ENCODE results near the gene LYRM4. TPM values are rescaled to one million over a fixed set of nuclear protein-coding genes. Genes with fewer than 3 reads are reported as not detected.

LYRM4 gene
- polyA plus RNA-seq, 1 donor (not counting 4 experiments of a cell fraction or from before 2014, with no cell fraction given), result 41.1 TPM

DNA sequence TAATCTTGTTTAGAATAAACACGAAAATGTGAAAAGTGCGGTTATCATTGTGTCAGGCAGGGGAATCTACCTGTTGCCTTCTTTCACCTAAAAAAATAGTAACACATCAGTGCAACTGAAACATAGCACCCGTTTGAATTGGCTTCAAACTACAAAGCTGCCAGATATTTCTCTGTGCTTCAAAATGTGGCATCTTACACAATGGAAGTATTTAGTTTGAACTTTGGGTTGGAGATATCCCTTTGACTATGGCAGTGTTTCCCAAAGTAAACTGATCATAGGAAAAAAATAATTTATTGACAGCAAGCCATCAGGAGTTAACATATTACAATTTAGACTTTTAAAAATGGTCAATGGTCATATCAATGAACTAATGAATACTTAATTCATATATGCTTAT is 172.0 kb downstream of the LYRM4 start:
- Histone ChIP-seq H3K4me1 (ENCODE audit: control insufficient read depth, extremely low read depth, insufficient read depth, low read length) (no peaks in the 10 kb centered on the region), H3K9me1 (ENCODE audit: control insufficient read depth, extremely low read depth, insufficient read depth, low read length) (no peaks in the 10 kb centered on the region), H3K36me3 (ENCODE audit: control insufficient read depth in 2 of 2, extremely low read depth in 1 of 2, insufficient read depth in 2 of 2, low read length in 2 of 2) (no peaks in the 10 kb centered on the region), H3K27ac (ENCODE audit: control insufficient read depth, insufficient read depth, low read length) (no peak overlapping the region), H3K9me3 (ENCODE audit: control insufficient read depth, low read depth, low read length) (no peaks in the 10 kb centered on the region), H3K4me3 (ENCODE audit: control insufficient read depth in 2 of 3, extremely low read depth in 1 of 3, insufficient read depth in 2 of 3, low read depth in 1 of 3, low read length in 3 of 3) (no peak overlapping the region), H3K27me3 (ENCODE audit: control insufficient read depth, extremely low read depth, insufficient read depth, low read length) (peaks cover 21% of the 10 kb centered on the region), H3K79me2 (ENCODE audit: control insufficient read depth, insufficient read depth, low read length) (no peaks in the 10 kb centered on the region), H2AFZ (ENCODE audit: control insufficient read depth, low read length) (no peak overlapping the region), H4K20me1 (ENCODE audit: control insufficient read depth, extremely low read depth, insufficient read depth, low read length) (no peaks in the 10 kb centered on the region), H3K4me2 (ENCODE audit: control insufficient read depth, extremely low read depth, insufficient read depth, low read depth, low read length) (no peak overlapping the region), H3K9ac (ENCODE audit: control insufficient read depth, extremely low read depth, insufficient read depth, low read length) (no peak overlapping the region)
- no peak for TF ChIP-seq EZH2 (IDR thresholded peaks at IDR 0.05; ENCODE audit: low read length)
- TF ChIP-seq, protein P1, sequence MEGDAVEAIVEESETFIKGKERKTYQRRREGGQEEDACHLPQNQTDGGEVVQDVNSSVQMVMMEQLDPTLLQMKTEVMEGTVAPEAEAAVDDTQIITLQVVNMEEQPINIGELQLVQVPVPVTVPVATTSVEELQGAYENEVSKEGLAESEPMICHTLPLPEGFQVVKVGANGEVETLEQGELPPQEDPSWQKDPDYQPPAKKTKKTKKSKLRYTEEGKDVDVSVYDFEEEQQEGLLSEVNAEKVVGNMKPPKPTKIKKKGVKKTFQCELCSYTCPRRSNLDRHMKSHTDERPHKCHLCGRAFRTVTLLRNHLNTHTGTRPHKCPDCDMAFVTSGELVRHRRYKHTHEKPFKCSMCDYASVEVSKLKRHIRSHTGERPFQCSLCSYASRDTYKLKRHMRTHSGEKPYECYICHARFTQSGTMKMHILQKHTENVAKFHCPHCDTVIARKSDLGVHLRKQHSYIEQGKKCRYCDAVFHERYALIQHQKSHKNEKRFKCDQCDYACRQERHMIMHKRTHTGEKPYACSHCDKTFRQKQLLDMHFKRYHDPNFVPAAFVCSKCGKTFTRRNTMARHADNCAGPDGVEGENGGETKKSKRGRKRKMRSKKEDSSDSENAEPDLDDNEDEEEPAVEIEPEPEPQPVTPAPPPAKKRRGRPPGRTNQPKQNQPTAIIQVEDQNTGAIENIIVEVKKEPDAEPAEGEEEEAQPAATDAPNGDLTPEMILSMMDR (optimal IDR thresholded peaks at IDR 0.05 in 1 of 3, IDR thresholded peaks at IDR 0.05 in 1 of 3, conservative IDR thresholded peaks at IDR 0.05 in 1 of 3; ENCODE audit: extremely low read depth in 1 of 3, insufficient read depth in 2 of 3, low read length in 3 of 3), result no peak
- dilution Hi-C loops (cut with MboI; ENCODE audit: extremely low pct_ligation_motif_present, low sequenced_read_pairs), result no loop called here
- DNase-seq (ENCODE audit: low read depth, low spot score), result no peak
- FAIRE-seq, result no peak

DNA sequence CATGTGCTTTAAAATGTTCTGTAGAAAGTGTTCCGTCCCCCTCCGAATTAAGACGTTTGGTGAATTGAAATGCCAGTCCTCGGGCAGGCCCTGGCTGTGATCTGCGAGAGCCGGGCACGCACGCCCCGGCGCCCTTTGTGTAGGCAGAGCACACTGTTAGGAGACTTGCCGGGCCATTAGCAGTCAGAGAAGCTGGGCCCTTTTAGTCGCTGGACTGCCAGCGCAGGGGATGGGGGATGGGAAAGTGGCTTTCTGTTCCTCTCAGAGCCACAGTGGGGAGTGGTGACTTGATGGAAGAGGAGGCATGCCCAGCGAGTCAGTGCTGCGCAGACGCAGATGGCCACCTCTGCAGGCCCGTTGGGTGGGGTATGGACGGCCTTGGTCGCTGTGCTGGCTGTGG is 173.4 kb downstream of the LYRM4 start:
- peaks cover 11% of the 10 kb centered on the region for H3K4me1 ChIP-seq (ENCODE audit: control insufficient read depth, extremely low read depth, insufficient read depth, low read length)
- no peak overlapping the region for H2AFZ ChIP-seq (ENCODE audit: control insufficient read depth, low read length)
- H3K9me3 ChIP-seq (ENCODE audit: control insufficient read depth, low read depth, low read length), result no peaks in the 10 kb centered on the region
- FAIRE-seq (no peak), DNase-seq (ENCODE audit: low read depth, low spot score) (no peak)
- no peak overlapping the region for H3K4me3 ChIP-seq (ENCODE audit: control insufficient read depth in 2 of 3, extremely low read depth in 1 of 3, insufficient read depth in 2 of 3, low read depth in 1 of 3, low read length in 3 of 3)
- peaks cover 21% of the 10 kb centered on the region for H3K27me3 ChIP-seq (ENCODE audit: control insufficient read depth, extremely low read depth, insufficient read depth, low read length)
- no peaks in the 10 kb centered on the region for H3K36me3 ChIP-seq (ENCODE audit: control insufficient read depth in 2 of 2, extremely low read depth in 1 of 2, insufficient read depth in 2 of 2, low read length in 2 of 2)
- H3K79me2 ChIP-seq (ENCODE audit: control insufficient read depth, insufficient read depth, low read length), result no peaks in the 10 kb centered on the region
- dilution Hi-C loops (cut with MboI; ENCODE audit: extremely low pct_ligation_motif_present, low sequenced_read_pairs), result no loop called here
- TF ChIP-seq, protein P1 (optimal IDR thresholded peaks at IDR 0.05 in 1 of 3, IDR thresholded peaks at IDR 0.05 in 1 of 3, conservative IDR thresholded peaks at IDR 0.05 in 1 of 3; ENCODE audit: extremely low read depth in 1 of 3, insufficient read depth in 2 of 3, low read length in 3 of 3), result no peak
- TF ChIP-seq EZH2 (IDR thresholded peaks at IDR 0.05; ENCODE audit: low read length), result no peak
- no peak overlapping the region for H3K27ac ChIP-seq (ENCODE audit: control insufficient read depth, insufficient read depth, low read length)
- no peaks in the 10 kb centered on the region for H3K9me1 ChIP-seq (ENCODE audit: control insufficient read depth, extremely low read depth, insufficient read depth, low read length)
- no peaks in the 10 kb centered on the region for H4K20me1 ChIP-seq (ENCODE audit: control insufficient read depth, extremely low read depth, insufficient read depth, low read length)
- H3K4me2 ChIP-seq (ENCODE audit: control insufficient read depth, extremely low read depth, insufficient read depth, low read depth, low read length), result no peak overlapping the region
- no peak overlapping the region for H3K9ac ChIP-seq (ENCODE audit: control insufficient read depth, extremely low read depth, insufficient read depth, low read length)
